Stimulated activated CD4-positive, alpha-beta T cell treated with anti-CD3 and anti-CD28 coated beads, Interleukin-2, amount 100 ng/mL, for 24 hours (primary cell): ENCODE data around the gene TERT.
"Not testable (repeated sequence)": the region's sequence is repeated elsewhere in the genome, so short reads cannot be mapped to it uniquely, and the experiment has no call there.

Experiments
- DNase-seq, 2 donors: peaks; one replicate each; pipeline ENCODE4 v3.0.0-alpha.2; 2020

Gene TERT

DNA sequence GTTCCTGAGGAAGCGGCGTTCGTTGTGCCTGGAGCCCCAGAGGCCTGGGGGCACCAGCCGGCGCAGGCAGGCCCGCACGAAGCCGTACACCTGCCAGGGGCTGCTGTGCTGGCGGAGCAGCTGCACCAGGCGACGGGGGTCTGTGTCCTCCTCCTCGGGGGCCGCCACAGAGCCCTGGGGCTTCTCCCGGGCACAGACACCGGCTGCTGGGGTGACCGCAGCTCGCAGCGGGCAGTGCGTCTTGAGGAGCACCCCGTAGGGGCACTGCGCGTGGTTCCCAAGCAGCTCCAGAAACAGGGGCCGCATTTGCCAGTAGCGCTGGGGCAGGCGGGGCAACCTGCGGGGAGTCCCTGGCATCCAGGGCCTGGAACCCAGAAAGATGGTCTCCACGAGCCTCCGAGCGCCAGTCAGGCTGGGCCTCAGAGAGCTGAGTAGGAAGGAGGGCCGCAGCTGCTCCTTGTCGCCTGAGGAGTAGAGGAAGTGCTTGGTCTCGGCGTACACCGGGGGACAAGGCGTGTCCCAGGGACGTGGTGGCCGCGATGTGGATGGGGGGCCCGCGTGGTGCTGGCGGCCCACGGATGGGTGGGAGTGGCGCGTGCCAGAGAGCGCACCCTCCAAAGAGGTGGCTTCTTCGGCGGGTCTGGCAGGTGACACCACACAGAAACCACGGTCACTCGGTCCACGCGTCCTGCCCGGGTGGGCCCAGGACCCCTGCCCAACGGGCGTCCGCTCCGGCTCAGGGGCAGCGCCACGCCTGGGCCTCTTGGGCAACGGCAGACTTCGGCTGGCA lies 1.3 kb downstream of the TERT start:
- DNase-seq: no peak

GRCh38 chr5:1292846-1293415 lies 1.9 kb downstream of the TERT start:
- DNase-seq: no peak

DNA sequence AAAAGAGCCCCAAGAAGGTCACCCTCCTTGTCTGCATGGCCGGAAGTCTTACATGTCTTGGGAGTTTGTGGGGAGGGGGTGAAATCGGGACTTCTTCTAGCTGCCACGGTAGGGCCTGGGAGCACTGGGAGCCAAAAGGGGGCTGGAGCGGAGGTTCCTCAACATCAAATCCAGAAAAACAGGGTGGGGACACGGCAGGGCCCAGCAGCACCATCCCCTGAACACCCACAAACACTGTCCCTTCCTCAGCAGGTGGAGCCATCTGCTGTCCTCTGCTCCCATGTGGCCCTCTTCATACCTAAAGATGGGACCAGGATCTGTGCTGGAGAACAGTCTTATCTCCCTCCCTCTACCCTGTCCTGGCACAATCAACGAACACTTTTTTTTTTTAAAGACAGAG lies 2.7 kb downstream of the TERT start:
- no peak for DNase-seq

- no peak for DNase-seq
Measured at GRCh38 chr5:1291611-1292080, 3.2 kb downstream of the TERT start.

DNA sequence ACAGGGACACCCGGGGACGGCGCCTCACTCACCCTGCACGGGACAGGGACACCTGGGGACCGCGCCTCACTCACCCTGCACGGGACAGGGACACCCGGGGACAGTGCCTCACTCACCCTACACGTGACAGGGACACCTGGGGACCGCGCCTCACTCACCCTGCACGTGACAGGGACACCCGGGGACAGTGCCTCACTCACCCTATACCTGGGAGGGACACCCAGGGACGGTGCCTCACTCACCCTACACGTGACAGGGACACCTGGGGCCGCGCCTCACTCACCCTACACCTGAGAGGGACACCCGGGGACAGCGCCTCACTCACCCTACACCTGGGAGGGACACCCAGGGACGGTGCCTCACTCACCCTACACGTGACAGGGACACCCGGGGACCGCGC lies 3.9 kb downstream of the TERT start:
- not testable (repeated sequence) for DNase-seq

GRCh38 chr5:1289559-1289958 lies 5.3 kb downstream of the TERT start:
- DNase-seq: not testable (repeated sequence)

DNA sequence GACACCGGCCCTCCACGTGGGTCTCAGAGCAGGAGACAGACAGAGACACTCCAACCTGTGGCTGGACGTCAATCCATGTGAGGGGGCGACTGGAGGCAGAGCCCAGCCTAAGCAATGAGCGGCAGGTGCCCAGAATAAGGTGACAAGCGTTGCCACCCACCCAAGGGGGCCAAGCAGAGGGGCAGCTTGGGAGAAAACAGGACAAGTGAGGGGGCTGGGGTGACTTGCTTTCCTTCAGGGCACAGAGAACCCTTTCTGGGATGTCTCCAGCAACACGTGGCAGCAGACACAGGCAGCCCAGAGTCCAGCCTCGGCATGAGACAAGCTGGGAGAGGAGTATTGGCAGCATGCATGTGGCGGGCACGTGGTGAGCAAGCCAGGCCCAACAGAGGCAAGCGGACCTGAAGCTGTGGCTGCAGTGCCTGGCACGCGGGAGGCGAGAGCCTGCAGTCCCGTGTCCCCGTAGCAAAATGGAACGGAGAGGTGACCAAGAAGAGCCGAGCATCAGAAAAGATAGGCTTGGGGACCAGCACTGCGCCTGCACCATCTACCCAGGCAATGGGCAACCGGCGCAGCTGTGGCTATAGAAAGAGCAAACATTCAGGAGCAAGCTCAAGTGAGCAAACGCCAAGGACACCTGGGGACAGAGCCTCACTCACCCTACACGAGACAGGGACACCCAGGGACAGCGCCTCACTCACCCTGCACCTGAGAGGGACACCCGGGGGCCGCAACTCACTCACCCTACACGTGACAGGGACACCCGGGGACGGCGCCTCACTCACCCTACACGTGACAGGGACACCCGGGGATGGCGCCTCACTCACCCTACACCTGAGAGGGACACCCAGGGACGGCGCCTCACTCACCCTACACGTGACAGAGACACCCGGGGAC lies 6.2 kb downstream of the TERT start:
- no peak for DNase-seq

- DNase-seq: no peak
Measured at GRCh38 chr5:1285883-1286291, 9.0 kb downstream of the TERT start.

DNA sequence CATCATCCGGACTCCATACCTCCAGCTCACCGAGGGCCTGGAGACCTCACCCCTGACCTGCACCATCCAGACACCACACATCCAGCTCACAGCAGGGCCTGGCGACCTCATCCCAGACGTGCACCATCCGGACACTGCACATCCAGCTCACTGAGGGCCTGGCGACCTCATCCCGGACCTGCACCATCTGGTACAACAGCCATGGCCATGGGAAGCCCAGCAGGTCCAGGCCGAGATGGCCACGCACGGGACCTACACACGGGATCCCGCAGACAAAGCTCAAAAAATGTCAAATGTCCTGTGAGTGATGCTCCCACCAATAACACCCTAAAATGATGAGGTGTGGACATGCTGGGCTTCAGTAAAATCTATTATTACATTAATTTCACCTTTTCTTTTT lies 9.7 kb downstream of the TERT start:
- no peak for DNase-seq

DNA sequence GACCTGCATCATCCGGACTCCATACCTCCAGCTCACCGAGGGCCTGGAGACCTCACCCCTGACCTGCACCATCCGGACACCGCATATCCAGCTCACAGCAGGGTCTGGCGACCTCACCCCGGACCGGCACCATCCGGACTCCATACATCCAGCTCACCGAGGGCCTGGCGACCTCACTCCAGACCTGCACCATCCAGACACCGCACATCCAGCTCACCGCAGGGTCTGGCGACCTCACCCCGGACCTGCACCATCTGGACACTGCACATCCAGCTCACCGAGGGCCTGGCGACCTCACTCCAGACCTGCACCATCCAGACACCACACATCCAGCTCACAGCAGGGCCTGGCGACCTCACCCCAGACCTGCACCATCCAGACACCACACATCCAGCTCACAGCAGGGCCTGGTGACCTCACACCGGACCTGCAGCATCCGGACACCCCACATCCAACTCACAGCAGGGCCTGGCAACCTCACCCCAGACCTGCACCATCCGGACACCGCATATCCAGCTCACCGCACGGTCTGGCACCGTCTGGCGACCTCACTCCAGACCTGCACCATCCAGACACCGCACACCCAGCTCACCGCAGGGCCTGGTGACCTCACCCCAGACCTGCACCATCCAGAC lies 10.4 kb downstream of the TERT start:
- DNase-seq: not testable (repeated sequence)

DNA sequence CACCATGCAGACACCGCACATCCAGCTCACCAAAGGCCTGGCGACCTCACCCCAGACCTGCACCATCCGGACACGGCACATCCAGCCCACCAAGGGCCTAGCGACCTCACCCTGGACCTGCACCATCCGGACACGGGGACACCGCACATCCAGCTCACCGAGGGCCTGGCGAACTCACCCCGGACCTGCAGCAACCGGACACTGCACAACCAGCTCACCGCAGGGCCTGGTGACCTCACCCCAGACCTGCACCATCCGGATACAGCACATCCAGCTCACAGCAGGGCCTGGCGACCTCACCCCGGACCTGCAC lies 11.2 kb downstream of the TERT start:
- DNase-seq: not testable (repeated sequence)

DNA sequence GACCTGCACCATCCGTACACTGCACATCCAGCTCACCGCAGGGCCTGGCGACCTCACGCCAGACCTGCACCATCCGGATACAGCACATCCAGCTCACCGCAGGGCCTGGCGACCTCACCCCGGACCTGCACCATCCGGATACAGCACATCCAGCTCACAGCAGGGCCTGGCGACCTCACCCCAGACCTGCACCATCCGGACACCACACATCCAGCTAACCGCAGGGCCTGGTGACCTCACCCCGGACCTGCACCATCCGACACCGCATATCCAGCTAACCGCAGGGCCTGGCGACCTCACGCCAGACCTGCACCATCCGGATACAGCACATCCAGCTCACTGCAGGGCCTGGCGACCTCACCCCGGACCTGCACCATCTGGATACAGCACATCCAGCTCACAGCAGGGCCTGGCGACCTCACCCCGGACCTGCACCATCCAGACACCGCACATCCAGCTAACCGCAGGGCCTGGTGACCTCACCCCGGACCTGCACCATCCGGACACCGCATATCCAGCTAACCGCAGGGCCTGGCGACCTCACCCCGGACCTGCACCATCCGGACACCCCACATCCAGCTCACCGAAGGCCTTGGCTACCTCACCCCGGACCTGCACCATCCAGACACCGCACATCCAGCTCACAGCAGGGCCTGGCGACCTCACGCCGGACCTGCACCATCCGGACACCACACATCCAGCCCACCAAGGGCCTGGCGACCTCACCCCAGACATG lies 11.7 kb downstream of the TERT start:
- DNase-seq: not testable (repeated sequence)

DNA sequence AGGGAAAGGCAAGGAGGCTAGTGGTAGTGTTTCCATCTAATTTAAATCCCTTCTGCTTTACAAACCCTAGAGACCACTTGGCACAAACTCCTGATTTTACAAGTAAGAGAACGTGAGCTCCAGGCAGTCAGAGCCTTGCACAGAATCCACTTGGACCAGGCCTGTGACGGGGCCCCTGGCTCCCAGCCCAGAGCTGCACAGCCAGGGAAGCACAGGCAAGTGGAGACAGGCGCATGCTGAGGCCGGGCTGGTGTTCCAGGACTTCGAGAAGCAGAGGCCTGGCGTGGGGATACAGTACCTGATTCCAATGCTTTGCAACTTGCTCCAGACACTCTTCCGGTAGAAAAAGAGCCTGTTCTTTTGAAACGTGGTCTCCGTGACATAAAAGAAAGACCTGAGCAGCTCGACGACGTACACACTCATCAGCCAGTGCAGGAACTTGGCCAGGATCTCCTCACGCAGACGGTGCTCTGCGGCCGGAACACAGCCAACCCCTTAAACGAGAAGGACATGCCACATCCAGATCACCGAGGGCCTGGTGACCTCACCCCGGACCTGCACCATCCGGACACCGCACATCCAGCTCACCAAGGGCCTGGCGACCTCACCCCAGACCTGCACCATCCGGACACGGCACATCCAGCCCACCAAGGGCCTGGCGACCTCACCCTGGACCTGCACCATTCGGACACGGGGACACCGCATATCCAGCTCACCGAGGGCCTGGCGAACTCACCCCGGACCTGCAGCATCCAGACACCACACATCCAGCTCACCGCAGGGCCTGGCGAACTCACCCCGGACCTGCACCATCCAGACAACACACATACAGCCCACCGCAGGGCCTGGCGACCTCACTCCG lies 12.5 kb downstream of the TERT start:
- DNase-seq: no peak

- DNase-seq: no peak
Measured at GRCh38 chr5:1281038-1281882, 13.6 kb downstream of the TERT start.

DNA sequence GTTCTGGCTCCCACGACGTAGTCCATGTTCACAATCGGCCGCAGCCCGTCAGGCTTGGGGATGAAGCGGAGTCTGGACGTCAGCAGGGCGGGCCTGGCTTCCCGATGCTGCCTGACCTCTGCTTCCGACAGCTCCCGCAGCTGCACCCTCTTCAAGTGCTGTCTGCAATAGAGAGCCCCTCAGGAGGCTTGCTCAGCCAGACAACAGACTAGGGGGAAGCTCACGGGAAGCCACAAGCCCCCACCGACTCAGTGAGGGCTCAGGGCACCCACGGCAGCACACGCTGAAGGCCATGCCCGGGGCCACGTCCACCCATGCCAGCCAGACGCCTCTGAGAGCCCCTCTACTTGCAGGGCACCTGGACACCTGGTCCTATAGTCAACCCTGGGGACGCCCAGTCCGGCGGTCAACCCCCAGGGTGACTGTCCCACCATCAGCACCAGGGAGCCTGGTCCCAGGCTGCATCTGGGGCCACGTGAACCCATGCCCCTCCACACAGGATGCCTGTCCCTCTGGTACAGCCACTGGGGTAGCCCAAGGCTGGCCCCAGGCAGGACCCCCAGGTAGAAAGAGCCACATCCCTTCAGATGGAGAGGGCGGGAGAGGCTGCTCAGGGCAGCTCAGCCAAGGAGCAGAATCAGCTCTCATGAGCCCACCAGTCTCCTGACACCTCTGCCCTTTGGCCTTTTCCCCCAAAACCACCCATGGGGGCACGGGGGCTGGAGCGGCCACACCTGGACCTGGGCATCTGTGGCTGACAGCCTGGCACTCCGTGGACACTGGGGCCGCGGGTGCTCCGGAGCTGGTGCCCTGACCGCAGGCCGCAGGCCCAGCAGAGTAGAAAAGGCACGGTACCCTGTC lies 14.5 kb downstream of the TERT start:
- no peak for DNase-seq

DNA sequence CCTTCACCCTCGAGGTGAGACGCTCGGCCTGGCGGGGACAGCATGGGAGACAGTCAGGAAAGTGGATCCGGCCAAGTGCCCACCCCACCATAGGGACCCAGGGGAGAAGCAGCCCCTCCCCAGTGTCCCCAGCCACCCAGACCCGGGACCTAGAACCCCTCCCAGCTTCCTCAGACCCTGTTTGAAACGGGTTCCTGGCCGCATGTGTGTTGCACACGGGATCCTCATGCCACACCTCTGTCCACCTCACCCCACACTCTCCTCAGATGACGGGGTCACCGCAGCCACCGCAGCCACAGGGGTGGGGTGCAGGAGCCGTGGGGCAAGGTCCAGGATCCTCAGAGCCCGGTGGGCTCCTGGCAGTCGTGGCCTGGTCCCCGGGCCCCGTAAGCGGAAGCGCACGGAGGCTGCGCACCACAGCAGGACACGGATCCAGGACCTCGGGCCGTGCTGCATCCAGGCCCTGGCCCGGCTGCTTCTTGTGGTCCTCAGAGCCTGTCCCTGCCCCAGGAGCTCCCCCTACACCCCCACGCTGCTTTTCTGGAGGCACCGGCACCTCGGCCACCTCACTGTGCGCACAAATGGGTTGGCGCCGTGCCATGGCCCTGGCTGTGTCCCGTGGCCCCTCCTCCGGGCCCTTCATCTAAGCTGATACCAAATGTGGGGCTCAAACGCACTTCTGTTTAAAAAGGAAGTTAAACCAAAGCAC lies 15.3 kb downstream of the TERT start:
- no peak for DNase-seq

DNA sequence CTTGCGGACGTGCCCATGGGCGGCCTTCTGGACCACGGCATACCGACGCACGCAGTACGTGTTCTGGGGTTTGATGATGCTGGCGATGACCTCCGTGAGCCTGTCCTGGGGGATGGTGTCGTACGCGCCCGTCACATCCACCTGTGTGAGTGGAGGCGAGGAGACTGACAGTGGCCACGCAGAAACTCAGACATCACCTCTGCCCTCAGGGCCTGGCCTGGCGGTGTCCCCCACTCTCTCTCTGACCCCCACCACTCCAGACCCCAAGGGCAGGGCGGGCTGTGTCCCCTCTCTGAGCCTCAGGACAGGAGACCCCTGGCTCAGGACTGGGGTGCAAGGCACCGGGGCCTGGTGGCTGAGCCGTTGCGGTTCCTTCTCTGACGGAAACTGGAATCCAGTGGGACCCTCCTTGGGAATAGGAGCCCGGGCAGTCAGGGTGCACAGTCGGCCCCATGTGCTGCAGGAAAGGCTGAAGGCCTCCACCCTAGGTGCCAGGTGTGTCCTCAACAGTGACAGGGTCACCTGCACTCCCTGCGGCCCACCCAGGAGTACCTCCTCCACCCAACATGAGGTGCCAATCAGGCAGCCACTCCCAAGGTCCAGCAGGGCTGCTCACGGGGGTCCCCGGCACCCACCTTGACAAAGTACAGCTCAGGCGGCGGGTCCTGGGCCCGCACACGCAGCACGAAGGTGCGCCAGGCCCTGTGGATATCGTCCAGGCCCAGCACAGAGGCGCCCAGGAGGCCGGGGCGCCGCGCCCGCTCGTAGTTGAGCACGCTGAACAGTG lies 16.0 kb downstream of the TERT start:
- DNase-seq: no peak

DNA sequence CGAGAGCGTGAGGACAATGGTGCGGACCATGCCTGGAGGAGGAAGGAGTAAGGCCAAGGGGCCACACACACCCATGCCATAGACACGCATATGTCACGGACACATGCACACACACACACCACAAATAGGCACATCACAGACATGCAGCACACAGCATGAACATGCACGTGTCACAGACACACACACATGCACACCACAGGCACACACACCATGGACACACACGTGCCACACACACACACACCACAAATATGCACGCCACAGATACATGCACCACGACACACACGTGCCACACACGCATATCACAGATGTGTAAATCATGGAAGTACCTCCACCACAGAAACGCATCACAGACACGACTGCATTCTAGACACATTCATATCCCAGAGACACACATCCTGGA lies 16.7 kb downstream of the TERT start:
- no peak for DNase-seq
